NCI-H510A (cell line): ENCODE results near the gene C17orf100.
"Not testable (repeated sequence)": the region's sequence is repeated elsewhere in the genome, so short reads cannot be mapped to it uniquely, and the experiment has no call there.

Source experiments
- DNase-seq: peaks from one replicate; lab custom pipeline; 2025; lab: John Stamatoyannopoulos, UW

Gene C17orf100

GRCh38 chr17:6641247-6641863 lies 10.2 kb upstream of the C17orf100 start:
- DNase-seq: no peak

GRCh38 chr17:6642592-6642991 lies 9.0 kb upstream of the C17orf100 start:
- DNase-seq: no peak

GRCh38 chr17:6643451-6644125 lies 8.0 kb upstream of the C17orf100 start:
- no peak for DNase-seq

GRCh38 chr17:6648181-6648580 lies 3.4 kb upstream of the C17orf100 start:
- DNase-seq: no peak

GRCh38 chr17:6651919-6652452 lies 424 bp downstream of the C17orf100 start:
- DNase-seq: no peak

- peak; percentile 34 for DNase-seq
These were observed 3.5 kb downstream of the C17orf100 start for GRCh38 chr17:6654841-6655731.

GRCh38 chr17:6655732-6656361 lies 4.3 kb downstream of the C17orf100 start:
- DNase-seq: not testable (repeated sequence)

GRCh38 chr17:6656797-6657632 lies 5.5 kb downstream of the C17orf100 start:
- not testable (repeated sequence) for DNase-seq

- no peak for DNase-seq
These were observed 6.2 kb downstream of the C17orf100 start for GRCh38 chr17:6657633-6658287.

GRCh38 chr17:6658411-6658810 lies 6.8 kb downstream of the C17orf100 start:
- DNase-seq: not testable (repeated sequence)

- no peak for DNase-seq
These were observed 8.5 kb downstream of the C17orf100 start for GRCh38 chr17:6660101-6660500.

- DNase-seq: no peak
These were observed 9.4 kb downstream of the C17orf100 start for GRCh38 chr17:6660805-6661463.

- DNase-seq: no peak
These were observed 9.9 kb downstream of the C17orf100 start for GRCh38 chr17:6661464-6661848.

- not testable (repeated sequence) for DNase-seq
These were observed 11.6 kb downstream of the C17orf100 start for GRCh38 chr17:6663200-6663599.

GRCh38 chr17:6666077-6666521 lies 14.5 kb downstream of the C17orf100 start:
- no peak for DNase-seq

GRCh38 chr17:6666557-6666956 lies 15.0 kb downstream of the C17orf100 start:
- no peak for DNase-seq

- DNase-seq: no peak
These were observed 16.0 kb downstream of the C17orf100 start for GRCh38 chr17:6667516-6667915.

- DNase-seq: no peak
These were observed 16.7 kb downstream of the C17orf100 start for GRCh38 chr17:6668219-6668618.

- DNase-seq: no peak
These were observed 17.3 kb downstream of the C17orf100 start for GRCh38 chr17:6668727-6669425.
